Smooth muscle cell (in vitro differentiated cells): ENCODE measurements around the gene NRROS. TPM values are rescaled to one million over a fixed set of nuclear protein-coding genes. Genes with fewer than 3 reads are reported as not detected.

Source experiments
- DNase-seq: peaks from one replicate; lab custom pipeline; 2025; ENCODE audit not compliant: unreplicated experiment; lab: John Stamatoyannopoulos, UW
- H2AFZ ChIP-seq: fragments of 200-600 bp; sonication (generic); 2 replicates; pipeline ENCODE4 v1.6.0; 2016; ENCODE audit warnings: antibody characterized with exemption, low read depth, mild to moderate bottlenecking
- H3F3A ChIP-seq: fragments of 200-600 bp; sonication (generic); 2 replicates; pipeline ENCODE4 v1.6.0; 2017; ENCODE audit warnings: antibody characterized with exemption, low read depth
- H3K27ac ChIP-seq: fragments of 200-600 bp; sonication (generic); 2 replicates; pipeline ENCODE4 v1.5.1; 2016; ENCODE audit warnings: low read depth, mild to moderate bottlenecking
- H3K27me3 ChIP-seq: fragments of 200-600 bp; sonication (generic); 2 replicates; pipeline ENCODE4 v1.6.1; 2016; ENCODE audit warnings: low read depth, mild to moderate bottlenecking
- H3K36me3 ChIP-seq: fragments of 200-600 bp; sonication (generic); 2 replicates; pipeline ENCODE4 v1.5.1; 2016; ENCODE audit warnings: low read depth
- H3K4me1 ChIP-seq: fragments of 200-600 bp; sonication (generic); 2 replicates; pipeline ENCODE4 v1.5.1; 2016; ENCODE audit warnings: low read depth
- H3K4me2 ChIP-seq: fragments of 200-600 bp; sonication (generic); 2 replicates; pipeline ENCODE4 v1.6.0; 2016; ENCODE audit warnings: mild to moderate bottlenecking
- H3K4me3 ChIP-seq: fragments of 200-600 bp; sonication (generic); 2 replicates; pipeline ENCODE4 v1.5.1; 2016; ENCODE audit warnings: mild to moderate bottlenecking
- H3K79me2 ChIP-seq: fragments of 200-600 bp; sonication (generic); 2 replicates; pipeline ENCODE4 v1.6.0; 2016; ENCODE audit warnings: low read depth, mild to moderate bottlenecking
- H3K9ac ChIP-seq: fragments of 200-600 bp; sonication (generic); 2 replicates; pipeline ENCODE4 v1.6.0; 2016; ENCODE audit warnings: low read depth
- H3K9me3 ChIP-seq: fragments of 200-600 bp; sonication (generic); replicated peaks from 2 replicates; pipeline ENCODE4 v1.5.1; 2016; ENCODE audit warnings: low read depth
- H4K20me1 ChIP-seq: fragments of 200-600 bp; sonication (generic); 2 replicates; pipeline ENCODE4 v1.6.0; 2016; ENCODE audit warnings: low read depth
- CTCF ChIP-seq: fragments of 200-600 bp; sonication (generic); IDR thresholded peaks from 2 replicates; pipeline ENCODE4 v1.5.1; 2017; ENCODE audit warnings: borderline replicate concordance, mild to moderate bottlenecking, antibody characterized with exemption; ENCODE audit not compliant: insufficient read depth, poor library complexity, severe bottlenecking
- WGBS: methylation state at CpG from one replicate; pipeline ENCODE4 v1.1.7; 2016; ENCODE audit warnings: low lambda C conversion rate; 5-methylcytosine and 5-hydroxymethylcytosine counted together
- polyA plus RNA-seq: library from polyadenylated mRNA; unstranded; fragments of >200 nt; fragmentation: Nextera tagmentation; extraction: Ambion mirVana; gene quantifications from 2 replicates; pipeline ENCODE4 v1.2.1, GENCODE V29; 2016
- small RNA-seq: library from RNA; depleted of rRNA; stranded (forward); fragments of <200 nt; gene quantifications from one replicate; pipeline ENCODE3, GENCODE V24; 2014
- total RNA-seq: library from RNA; depleted of rRNA; stranded (reverse); fragments of >200 nt; gene quantifications from 2 replicates; pipeline ENCODE4 v1.2.3, GENCODE V29; 2014

Gene NRROS
- total and polyA plus RNA-seq, 2 experiments from 2014 or later, result 0.45 TPM; not detected in 1

GRCh38 chr3:196707566-196707965 lies 68.1 kb downstream of the NRROS start:
- 69% methylated on average over 8 of the region's 8 CpGs for WGBS
- H2AFZ ChIP-seq, result no peak overlapping the region

GRCh38 chr3:196708467-196708866 lies 69.0 kb downstream of the NRROS start:
- Histone ChIP-seq H3K4me3 (no peak overlapping the region), H3F3A (peaks cover 14% of the 10 kb centered on the region), H3K36me3 (no peaks in the 10 kb centered on the region), H3K27me3 (no peaks in the 10 kb centered on the region), H3K9me3 (no peaks in the 10 kb centered on the region), H3K9ac (no peak overlapping the region), H3K4me2 (no peak overlapping the region), H3K79me2 (peaks cover 4% of the 10 kb centered on the region), H3K4me1 (peaks cover 8% of the 10 kb centered on the region), H2AFZ (no peak overlapping the region), H4K20me1 (no peaks in the 10 kb centered on the region), H3K27ac (no peak overlapping the region)
- no peak for DNase-seq
- 84% methylated on average over 7 of the region's 7 CpGs for WGBS
- no peak for TF ChIP-seq CTCF

More at GRCh38 chr3:196707566-196707965, 68.1 kb downstream of the NRROS start:
- H3K4me1 ChIP-seq, result peaks cover 5% of the 10 kb centered on the region
- no peak overlapping the region for H3K27ac ChIP-seq
- no peak for TF ChIP-seq CTCF
- no peak for DNase-seq
- no peak overlapping the region for H3K9ac ChIP-seq
- H3K4me2 ChIP-seq, result no peak overlapping the region
- no peaks in the 10 kb centered on the region for H3K79me2 ChIP-seq
- H3F3A ChIP-seq, result peaks cover 9% of the 10 kb centered on the region
- H3K4me3 ChIP-seq, result no peak overlapping the region
- no peaks in the 10 kb centered on the region for H3K9me3 ChIP-seq
- no peaks in the 10 kb centered on the region for H3K36me3 ChIP-seq
- no peaks in the 10 kb centered on the region for H3K27me3 ChIP-seq
- H4K20me1 ChIP-seq, result no peaks in the 10 kb centered on the region

Small RNA genes lying within 50 kb of the gene (small RNA-seq; reads per million reads assigned to genes)
- gene RNU6-646P, result not detected

Other genes with a start within 250 kb of the NRROS start
- 26.5 and 32.2 TPM in 2 replicates for gene UBXN7, start 207.3 kb upstream of the NRROS start, total RNA-seq
- gene UBXN7, start 207.3 kb upstream of the NRROS start, polyA plus RNA-seq, result 26.7 and 27.7 TPM in 2 replicates
- gene RNF168, start 135.9 kb upstream of the NRROS start, total RNA-seq, result 25.6 and 25.9 TPM in 2 replicates
- 8.1 and 9.1 TPM in 2 replicates for gene RNF168, start 135.9 kb upstream of the NRROS start, polyA plus RNA-seq
- gene SMCO1, start 124.3 kb upstream of the NRROS start, total RNA-seq, result not detected in 2 replicates
- gene SMCO1, start 124.3 kb upstream of the NRROS start, polyA plus RNA-seq, result not detected in 2 replicates
- 6.3 and 7.9 TPM in 2 replicates for gene WDR53, start 71.1 kb upstream of the NRROS start, total RNA-seq
- 11.5 and 13.5 TPM in 2 replicates for gene WDR53, start 71.1 kb upstream of the NRROS start, polyA plus RNA-seq
- gene FBXO45, start 71.0 kb upstream of the NRROS start, total RNA-seq, result 13.1 and 14.4 TPM in 2 replicates
- 5.8 and 7.2 TPM in 2 replicates for gene FBXO45, start 71.0 kb upstream of the NRROS start, polyA plus RNA-seq
- gene CEP19, start 72.6 kb downstream of the NRROS start, total RNA-seq, result 0.63 and 4.6 TPM in 2 replicates
- 4.4 and 6.5 TPM in 2 replicates for gene CEP19, start 72.6 kb downstream of the NRROS start, polyA plus RNA-seq
- 27.6 and 54.1 TPM in 2 replicates for gene PIGX, start 72.7 kb downstream of the NRROS start, total RNA-seq
- gene PIGX, start 72.7 kb downstream of the NRROS start, polyA plus RNA-seq, result 34.6 and 44.5 TPM in 2 replicates
- gene PAK2, start 100.2 kb downstream of the NRROS start, total RNA-seq, result 48.4 and 98.4 TPM in 2 replicates
- 20.6 and 22.1 TPM in 2 replicates for gene PAK2, start 100.2 kb downstream of the NRROS start, polyA plus RNA-seq
- gene SENP5, start 228.2 kb downstream of the NRROS start, total RNA-seq, result 35.0 and 59.2 TPM in 2 replicates
- 15.9 and 18.6 TPM in 2 replicates for gene SENP5, start 228.2 kb downstream of the NRROS start, polyA plus RNA-seq